ENCODE data around the gene RHBDD3.

Gene RHBDD3

DNA sequence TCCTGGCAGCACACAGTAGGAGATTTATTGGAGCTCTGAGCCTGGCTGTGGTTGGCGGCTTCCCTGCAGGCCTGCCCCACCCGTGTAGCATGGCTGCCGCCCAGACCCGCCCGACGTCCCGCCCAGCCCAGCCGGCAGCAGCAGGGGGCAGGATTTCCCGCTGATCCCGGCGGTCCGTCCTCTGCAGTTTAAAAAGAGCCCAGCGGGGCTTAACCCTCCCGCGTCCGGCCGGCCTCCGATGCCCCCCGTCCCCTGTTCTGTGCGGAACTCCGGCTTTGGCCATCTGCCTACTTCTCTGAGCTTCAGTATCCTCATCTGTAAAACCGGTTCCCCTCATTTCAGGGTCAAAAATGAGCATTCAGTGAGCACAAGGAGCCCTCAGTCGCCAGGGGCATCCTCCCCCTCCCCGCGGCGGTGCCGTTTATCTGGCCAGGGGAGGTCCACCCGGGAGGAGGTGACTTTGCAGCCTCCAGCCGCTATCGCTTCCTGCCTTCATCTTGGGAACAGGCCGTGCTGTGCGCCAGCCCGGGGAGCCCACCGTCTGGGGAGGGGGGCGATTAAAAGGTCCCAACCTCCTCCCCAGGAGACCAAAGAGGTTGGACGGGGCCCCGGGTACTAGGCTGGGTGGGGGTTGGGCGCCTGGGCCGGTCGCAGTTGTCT, 38.5 kb upstream of the RHBDD3 start, which contains the start of gene GAS2L1:
Gene GAS2L1, plus strand, starts transcription at position 476 of the 660 bp plus-strand sequence. CDS start 1,456 bp downstream, outside the sequence.
- peak; percentile 57 for DNase-seq

DNA sequence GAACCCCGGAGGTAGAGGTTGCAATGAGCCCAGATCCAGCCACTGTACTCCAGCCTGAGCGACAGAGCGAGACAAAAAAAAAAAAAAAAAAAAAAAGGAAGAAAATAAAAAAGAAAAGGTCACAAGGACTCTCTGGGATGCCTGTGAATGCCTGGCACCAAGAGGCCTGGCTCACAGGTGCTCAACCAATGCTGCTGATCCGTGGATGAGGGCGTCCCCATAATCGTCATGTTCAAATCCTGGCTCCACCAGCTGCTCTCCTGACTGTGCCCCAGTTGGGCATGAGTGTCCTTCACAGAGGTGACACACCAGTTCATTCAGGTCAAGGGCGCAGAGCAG, 38.0 kb upstream of the RHBDD3 start:
- DNase-seq = no peak

DNA sequence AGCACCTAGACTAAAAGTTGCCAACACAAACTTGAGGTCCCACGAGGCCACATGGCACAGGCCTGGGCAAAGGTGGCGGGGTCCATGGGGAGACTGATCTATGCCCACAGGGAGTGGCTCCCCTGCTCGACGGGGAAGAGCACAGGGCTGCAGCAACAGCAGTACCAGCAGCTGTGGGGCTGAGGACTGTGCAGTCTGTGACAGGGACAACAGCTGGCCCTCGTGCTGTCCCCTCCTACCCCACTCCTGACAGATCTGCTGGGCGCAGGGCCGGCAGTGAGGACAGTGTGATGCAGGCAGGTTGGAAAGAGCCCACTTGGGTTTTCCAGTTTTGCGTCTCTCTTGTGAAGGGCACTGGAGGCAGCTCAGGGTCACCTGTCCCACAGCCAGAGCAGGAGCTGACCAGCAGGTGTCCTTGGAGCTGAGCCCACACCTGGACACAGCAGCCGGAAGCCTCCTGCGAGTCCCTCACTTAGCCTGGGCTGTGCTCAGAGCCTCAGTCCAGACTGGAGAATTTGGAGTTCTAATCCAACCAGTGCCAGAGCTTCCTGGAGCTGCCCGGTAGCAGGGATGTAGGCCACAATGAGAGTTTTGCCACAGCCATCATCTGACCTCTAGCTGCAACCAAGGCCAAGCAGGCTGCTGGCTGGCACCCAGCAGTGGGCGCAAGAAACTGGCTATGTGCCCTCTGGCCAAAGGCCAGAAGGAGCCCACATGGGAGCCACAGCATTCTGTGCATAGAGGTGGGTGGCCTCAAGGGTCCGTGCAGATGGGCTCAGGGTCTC, 35.1 kb upstream of the RHBDD3 start:
- DNase-seq = no peak

DNA sequence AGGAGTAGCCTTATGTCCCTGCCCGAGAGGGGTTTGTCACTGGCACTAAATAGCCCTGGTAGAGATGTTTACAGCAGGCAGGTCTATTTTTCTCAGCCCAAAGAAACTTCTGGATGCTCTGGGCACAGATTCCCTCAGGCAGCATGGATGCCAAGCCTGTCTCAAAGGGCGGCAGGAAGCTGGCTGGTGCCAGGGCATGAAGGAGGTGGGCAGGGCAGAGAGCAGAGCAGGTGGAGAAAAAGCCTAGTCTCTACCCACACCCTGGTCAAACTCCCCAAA, 34.6 kb upstream of the RHBDD3 start:
- no peak for DNase-seq

DNA sequence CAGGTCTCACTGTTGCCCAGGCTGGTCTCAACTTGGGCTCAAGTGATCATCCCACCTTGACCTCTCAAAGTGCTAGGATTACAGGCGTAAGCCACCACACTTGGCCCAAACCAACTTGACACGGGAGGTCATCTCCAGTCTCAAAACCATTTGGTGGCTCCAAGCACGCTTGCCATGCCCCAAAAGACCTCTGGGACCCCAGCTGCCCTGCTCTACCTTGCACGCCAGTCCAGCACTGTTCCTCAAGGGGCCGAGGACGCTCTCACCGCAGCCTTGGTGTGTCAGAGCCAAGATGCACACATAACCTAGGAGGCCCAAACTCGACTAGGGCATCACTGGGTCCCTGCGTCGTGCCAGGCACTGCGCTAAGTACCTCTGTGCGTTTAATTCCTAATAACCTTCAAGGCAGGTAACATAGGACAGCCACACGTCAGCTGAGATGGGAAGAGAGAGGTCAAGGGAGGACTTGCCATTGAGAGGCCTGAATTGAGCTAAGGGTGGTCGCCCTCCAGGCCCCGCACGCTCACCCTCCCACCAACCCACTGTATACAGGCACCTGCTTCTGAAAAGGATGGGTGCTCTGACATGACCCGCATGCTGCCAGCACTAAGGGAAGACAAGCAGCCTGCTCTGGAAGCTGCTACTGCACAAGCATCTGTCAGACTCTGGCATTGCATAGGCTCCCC, 34.1 kb upstream of the RHBDD3 start:
- DNase-seq = no peak

DNA sequence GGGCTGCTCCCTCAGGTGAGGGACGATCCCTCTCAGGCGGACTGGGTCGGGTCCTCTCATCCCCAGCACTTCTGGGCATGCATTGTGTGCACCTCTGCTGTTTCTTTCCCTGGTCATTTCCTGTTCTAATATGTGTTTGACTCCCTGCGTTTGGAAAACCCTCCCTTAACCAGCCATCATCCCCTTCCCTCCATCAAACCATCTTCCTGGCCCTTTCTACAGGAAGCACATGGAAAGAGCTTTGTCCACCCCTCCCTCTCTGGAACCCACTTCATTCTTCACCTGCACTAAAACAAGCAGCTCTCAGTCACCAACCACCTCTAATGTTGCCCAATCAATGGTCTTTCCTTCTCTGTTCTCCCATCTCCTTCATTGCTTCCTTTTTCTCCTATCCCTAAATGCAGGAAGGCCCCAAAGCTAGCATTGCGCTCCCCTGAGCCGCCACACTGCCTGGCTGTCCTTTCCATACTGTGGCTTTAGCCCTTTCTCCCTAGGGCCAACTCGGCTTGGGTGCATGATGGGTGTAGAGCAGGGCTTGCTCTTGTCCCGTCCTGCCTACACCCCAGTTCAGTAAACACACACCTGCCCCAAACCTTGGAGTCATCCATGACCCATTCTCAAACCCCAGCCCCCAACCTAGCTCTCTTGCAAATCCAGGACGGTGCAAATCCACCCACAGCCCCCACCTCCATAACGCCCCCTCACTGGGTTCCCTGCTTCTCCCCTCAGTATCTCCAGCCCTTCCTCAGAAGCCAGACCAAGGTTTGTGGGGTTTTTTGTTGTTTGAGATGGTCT, 33.2 kb upstream of the RHBDD3 start:
- no peak for DNase-seq

DNA sequence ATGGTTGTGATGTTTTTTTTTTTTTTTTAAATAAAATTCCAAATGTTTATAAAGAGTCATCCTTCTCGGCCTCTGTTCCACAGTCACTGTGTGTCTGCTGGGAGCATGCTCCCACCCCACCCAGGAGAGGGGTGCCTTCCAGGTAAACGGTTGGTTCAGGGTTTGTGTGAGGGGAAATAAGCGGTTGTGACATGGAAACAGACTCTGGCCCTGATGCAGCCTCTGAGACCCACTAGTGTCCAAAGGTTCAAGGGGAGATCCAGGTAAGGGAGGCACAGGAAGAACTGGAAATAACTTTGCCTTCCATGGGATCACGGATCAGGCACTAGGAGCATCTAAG, 32.7 kb upstream of the RHBDD3 start:
- no peak for DNase-seq

DNA sequence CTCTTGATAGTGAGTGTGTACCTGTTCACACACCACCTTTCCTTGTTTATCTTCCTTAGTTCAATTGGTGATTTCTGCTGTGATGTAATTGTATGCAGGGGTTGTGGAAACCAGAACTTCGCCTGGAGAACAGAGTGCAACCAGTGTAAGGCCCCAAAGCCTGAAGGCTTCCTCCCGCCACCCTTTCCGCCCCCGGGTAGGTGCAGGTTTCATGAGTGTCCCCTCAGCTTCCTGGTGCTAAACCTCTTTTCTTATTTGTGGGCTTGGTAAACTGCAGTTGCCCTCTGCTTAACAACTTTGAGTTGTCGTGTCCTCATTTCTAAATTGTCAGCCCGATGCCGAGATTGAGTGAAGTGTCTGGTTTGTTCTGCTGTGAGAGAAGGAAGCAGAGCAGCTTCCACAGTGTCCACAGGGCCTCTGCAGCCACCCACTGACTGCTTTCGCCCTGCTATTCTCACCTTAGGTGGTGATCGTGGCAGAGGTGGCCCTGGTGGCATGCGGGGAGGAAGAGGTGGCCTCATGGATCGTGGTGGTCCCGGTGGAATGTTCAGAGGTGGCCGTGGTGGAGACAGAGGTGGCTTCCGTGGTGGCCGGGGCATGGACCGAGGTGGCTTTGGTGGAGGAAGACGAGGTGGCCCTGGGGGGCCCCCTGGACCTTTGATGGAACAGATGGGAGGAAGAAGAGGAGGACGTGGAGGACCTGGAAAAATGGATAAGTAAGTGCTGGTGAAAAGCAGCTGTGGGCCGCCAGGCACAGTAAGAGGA, 31.5 kb upstream of the RHBDD3 start:
- DNase-seq = no peak

DNA sequence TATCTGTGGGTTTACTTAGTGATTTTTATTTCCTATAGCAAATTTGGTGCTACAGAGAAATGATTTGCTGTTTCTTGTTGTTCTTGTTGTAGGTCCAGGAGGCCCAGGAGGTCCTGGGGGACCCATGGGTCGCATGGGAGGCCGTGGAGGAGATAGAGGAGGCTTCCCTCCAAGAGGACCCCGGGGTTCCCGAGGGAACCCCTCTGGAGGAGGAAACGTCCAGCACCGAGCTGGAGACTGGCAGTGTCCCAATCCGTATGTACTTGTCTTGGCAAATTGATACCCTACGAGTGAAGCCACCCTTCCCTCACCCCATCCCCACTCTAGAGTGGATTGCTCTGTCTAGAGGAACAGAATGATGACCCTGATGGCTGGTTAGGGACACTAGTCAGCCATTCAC, 30.9 kb upstream of the RHBDD3 start:
- no peak for DNase-seq

DNA sequence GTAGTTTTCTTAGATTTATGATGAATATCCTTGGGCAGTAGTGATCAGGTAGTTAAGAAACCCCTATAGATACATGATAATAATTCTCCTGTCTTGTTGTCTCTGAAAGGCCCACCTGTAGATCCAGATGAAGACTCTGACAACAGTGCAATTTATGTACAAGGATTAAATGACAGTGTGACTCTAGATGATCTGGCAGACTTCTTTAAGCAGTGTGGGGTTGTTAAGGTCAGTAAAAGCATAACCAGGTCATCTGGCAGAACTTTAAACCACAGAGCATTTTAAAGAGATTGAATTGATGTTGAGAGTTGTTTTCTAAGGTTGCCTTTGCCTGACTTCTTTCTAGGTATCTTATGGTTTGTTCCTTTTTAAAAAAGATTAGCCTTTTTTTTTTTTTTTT, 24.6 kb upstream of the RHBDD3 start:
- DNase-seq = no peak

DNA sequence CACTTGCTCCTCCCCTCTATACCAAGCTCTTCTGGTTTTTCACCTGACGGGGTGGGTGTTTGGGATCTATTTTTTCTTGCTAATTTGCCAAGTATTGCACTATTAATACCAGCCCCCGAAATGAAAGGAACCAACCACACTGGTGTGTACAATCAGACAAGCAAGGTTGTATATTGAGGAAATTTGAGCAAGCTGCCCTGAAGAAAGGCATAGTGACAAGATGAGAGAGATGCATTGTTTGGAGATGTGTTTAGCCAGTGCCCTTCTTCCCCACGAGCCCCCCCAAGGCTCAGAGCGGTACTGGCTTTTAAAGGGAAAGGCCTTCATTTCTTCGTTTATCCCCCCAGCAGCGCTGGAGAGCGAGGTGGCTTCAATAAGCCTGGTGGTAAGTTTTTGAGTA, 23.4 kb upstream of the RHBDD3 start:
- DNase-seq = no peak

DNA sequence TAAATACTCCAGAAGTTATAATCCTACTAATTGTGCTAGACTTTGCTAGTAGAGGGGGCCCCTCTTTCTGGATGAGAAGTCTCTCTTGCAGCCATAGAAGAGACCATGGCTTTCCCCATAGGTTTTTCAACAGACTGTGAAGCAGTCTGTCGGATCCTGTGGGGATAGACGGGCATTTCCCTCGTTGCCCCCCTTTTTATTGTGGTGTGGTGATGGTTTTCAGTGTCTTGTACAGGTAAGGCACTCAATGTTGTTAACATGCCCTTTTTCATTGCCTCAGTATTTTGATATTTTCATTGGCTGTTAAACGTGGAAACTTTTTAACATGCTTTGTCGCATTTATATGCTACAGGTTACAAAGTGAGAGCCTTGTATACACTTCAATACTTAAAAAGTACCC, 22.3 kb upstream of the RHBDD3 start:
- no peak for DNase-seq

DNA sequence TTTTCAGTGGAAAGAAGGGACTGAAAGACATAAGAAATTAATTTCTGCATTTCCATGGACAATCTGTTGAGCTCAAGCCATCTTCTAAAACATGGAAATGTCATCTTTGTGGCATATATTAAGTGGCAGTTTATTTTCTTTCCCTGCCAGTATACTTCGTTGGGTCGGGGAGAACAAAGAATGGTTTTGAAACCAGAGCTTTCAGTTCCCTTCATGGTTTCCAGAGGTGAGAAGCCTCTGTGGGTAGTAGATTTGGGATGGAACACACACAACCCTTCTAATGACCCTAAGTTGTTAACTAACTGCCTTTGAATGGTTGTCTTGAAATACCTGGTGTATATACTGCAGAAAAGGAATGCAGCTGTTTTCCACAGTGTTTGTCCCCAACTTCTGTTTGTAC, 21.1 kb upstream of the RHBDD3 start:
- no peak for DNase-seq

DNA sequence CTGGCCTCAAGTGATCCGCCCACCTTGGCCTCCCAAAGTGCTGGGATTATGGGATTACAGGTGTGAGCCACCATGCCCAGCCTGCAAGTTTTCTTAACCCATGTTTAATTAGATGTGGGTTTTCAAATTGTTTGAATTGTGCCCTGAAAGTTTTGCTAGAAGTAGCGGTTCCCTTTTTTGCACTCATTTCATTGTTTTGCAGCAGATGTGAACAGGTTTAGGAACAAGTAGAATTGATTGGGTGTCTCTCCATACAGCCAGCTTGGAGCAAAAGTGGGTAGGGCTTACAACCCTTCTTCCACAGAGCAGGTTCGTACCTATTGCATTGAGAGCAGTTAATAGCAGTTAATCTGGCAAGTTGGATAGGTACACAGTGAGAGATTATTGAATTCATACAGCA, 16.4 kb upstream of the RHBDD3 start:
- no peak for DNase-seq

DNA sequence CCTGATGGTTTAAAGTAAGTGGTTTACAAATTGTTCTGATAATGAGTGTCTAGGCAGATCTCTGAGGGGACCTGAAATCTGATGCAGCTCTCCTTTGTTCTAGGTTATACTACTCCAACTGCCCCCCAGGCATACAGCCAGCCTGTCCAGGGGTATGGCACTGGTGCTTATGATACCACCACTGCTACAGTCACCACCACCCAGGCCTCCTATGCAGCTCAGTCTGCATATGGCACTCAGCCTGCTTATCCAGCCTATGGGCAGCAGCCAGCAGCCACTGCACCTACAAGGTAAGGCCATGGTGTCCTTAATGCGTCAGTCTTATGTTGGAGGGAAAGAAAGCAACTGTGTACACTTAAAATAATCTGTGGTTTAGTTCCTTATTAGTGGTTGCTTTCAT, 10.1 kb upstream of the RHBDD3 start:
- no peak for DNase-seq

DNA sequence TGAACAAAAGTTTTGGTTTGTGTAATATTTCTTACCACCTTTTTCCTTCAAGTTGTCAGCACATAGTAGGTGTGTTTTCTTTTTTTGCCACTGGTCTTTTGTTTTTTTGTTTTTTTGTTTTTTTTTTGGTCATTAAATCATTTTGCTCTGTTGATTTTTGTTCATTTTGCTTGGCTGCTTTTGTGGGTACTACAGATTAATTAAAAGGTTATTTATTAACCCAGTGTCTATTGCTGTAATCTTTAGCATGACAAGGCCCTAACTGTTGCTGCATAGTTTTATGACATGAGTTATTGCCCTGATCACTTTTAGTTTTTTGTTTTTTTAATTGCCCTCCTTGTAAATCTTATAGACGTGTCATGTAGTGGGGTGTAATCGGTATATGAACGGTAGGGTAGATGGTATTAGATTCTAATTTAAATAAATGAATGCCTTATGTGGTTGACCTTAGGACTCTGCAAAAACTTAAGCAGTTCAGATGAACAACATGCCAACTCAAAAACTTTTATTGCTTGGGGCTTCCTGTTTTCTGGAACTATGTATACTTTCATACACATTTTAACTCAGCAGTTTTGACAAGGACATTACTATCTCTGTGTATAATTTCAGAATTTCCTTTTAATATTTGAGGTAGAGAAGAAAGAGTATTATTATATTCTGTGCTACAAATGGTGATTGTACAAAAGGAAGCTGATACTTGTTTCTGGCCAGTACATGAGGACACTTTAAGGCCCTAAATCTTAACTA, 8.2 kb upstream of the RHBDD3 start:
- no peak for DNase-seq

DNA sequence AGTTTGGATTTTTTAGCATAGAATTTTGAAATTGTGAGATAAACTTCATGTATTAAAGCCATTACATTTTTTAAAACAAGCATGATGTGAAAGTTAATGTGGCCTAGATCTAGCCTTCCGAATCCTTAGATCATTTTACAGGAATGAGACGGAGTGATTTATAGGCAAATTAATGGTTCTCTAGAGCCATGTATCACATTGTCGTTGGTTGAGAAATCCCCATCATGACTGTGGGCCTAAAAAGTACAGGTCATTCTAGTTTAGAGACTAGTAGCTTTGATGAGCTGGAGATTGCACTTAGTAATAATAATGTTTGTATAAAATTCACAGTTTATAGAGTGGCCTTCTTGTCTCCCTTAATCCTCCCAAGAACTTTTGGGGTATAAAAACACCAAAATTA, 7.4 kb upstream of the RHBDD3 start:
- no peak for DNase-seq

DNA sequence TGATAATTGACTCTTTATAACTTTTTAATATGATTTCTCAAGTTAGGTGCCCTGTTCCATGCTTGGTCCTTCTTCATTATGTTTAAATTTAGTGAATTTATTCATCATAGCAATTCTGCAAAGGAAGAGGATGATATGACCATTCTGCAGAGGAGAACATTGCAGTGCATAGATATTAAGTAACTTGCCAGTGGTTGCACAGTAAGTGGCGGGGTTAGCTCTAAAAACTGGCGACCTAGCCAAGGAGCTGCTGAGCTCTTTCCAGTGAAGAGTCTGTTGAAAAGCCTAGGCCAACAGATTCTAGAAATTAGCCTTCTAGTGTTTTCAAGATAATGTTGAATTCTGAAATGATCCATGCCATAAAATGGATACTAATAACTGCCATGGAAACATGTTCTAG, 4.8 kb upstream of the RHBDD3 start:
- no peak for DNase-seq

DNA sequence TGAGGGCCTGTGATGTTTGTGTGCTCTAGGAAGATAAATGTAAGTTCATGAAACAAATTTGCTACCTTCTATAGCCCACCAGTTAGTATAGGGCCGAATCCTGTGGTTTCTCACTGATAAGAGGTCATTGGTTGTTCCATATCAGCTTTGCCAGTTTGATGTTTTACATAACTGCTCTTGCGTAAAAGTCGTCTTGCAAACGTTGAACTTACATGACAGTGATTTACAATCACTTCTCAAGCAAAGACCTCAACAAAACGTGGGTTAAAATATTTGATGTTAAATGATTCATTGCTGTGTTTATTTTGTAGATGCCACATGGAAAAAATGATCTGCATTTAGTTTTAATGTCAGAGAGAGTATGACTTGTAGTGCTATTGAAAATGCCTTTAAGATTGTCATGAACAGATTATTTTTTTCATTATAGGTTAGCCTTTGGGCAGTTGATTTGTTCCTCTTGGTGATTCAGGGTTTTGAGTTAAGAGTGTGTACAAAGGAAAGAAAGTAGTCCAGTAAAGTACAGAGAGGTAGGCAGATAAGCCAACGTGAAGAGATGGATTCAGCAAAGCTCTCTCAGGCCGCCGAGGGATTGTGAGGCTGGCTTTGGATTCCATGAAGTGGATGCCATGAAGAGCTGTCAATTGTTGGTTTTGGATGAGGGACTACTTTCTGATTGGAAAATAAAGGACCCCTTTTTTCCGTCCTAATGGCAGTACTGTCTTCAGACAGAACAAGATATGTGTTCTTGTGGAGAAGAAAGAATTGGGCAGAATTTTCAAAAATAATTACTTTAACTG, 2.9 kb upstream of the RHBDD3 start:
- DNase-seq = peak; percentile 75

DNA sequence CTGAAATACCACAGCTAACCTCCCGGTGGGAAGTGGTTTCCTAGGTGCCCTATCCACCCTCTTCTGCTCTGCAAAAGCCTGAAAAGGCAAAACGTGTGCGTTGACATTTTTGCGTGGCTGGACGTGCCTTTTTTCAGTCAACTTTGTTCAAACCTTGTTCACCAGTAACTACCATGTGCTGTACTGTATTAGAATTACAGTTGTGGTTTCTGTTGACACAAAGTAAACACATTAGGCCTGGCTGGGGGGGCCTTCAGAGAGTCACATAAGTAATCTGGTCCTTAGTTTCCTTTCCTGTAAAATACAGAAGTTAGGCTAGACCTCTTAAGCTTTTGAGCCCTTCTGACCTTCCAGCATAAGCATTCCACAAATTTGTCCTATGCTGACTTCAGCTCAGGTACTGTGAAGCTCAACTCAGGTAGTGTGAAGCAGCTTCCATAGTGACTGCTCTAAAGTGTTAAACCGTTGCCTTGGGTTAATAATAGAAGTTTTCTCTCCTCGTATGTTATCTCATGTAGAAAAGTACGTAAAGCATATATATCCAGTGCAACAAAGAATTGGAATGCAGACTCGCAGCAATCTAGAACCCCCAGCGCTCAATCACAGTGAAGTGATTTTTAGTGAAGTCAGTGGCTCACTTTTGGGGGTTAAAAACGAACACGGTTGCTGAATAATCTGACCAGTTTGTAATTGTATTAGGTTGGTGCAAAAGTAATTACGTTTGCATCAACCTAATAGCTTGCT, 2.1 kb upstream of the RHBDD3 start:
- DNase-seq = no peak

DNA sequence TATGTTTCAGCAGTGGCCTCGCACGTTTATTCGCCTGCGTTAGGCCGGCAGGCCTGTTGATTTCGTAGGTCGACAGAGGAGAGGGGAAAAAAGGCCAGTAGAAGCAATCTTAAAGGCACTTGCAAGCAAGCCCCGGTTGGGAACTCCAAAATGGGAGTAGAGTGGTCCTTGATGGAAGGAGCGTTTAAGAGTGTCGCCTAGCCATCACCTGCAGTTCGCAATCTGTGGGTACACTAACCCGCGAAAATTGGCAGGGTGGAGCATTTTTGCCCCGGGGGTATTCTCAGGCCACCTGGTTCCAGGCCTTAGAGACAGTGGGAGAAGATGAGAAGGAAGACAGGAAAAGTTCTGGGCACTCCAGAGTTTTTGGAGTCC, 1.4 kb upstream of the RHBDD3 start:
- no peak for DNase-seq
